Gastroesophageal sphincter (tissue), 3 donors: ENCODE data around the gene ISCA2.

ENCODE experiments used
- CTCF ChIP-seq, 4 experiments: fragments of 200-600 bp in 2 of 4; fragments of 450-650 bp in 2 of 4; sonication (generic) in 1 of 4; IDR thresholded peaks; one replicate each; pipeline ENCODE4 v1.5.1; 2017 to 2019; ENCODE audit warnings: antibody characterized with exemption in 4 of 4, mild to moderate bottlenecking in 2 of 4, moderate library complexity in 2 of 4
- EP300 ChIP-seq: sonication (generic); formaldehyde crosslinking; IDR thresholded peaks from one replicate; pipeline ENCODE4 v1.6.1; 2017; ENCODE audit warnings: antibody characterized with exemption, mild to moderate bottlenecking
- POLR2A ChIP-seq, 2 donors: fragments of 450-650 bp; IDR thresholded peaks; one replicate each; pipeline ENCODE4 v1.6.1; 2017; ENCODE audit warnings: antibody characterized with exemption in 2 of 2, mild to moderate bottlenecking in 2 of 2, moderate library complexity in 1 of 2
- POLR2AphosphoS5 ChIP-seq: sonication (generic); formaldehyde crosslinking; IDR thresholded peaks from one replicate; pipeline ENCODE4 v1.6.1; 2017; ENCODE audit warnings: antibody characterized with exemption

DNA sequence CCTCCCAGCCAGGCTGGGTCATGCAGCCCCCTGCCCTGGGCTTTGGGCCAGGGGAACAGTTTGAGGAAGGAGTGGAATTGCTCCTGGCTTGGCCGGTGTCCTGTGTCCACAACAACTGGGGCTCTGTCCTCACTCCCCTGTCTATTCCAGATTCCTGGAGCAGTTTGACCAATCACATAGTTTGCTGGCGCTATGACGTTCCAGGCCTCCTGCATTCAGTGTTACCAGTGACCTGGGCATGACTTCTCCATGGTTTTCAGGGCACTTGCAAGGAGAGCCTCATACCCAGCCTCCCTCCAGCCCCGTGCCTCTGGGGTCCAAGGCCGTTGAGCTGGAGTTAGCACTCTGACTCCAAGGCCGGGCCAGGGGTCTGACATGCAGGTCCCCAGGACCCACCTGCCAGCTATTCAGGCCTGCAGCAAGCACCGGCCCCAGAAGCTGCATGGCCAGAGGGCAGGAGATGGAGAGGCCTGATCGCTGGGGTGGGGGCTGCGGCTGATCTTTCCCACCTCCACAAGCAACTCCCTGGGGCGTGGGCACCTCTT is 34.2 kb downstream of the ISCA2 start:
- TF ChIP-seq CTCF (IDR thresholded peaks at IDR 0.05) (no peak), EP300 (no peak), POLR2A (IDR thresholded peaks at IDR 0.05) (no peak), POLR2AphosphoS5 (no peak)
